Parathyroid adenoma (tissue), 2 donors: ENCODE data around the gene ADGRV1.

ENCODE experiments used
- H2AFZ ChIP-seq: fragments of 300-600 bp; sonication (generic); one replicate; pipeline ENCODE4 v1.7.0; 2017; ENCODE audit warnings: antibody characterized with exemption, mild to moderate bottlenecking
- H3K27ac ChIP-seq: fragments of 300-600 bp; sonication (generic); one replicate; pipeline ENCODE4 v1.7.0; 2017
- H3K27me3 ChIP-seq: fragments of 300-600 bp; sonication (generic); one replicate; pipeline ENCODE4 v1.7.0; 2017; ENCODE audit warnings: low read length; ENCODE audit not compliant: control insufficient read depth, insufficient read depth
- H3K36me3 ChIP-seq: fragments of 300-600 bp; sonication (generic); one replicate; pipeline ENCODE4 v1.7.0; 2017; ENCODE audit warnings: low read length; ENCODE audit not compliant: control insufficient read depth, insufficient read depth
- H3K4me1 ChIP-seq: fragments of 300-600 bp; sonication (generic); one replicate; pipeline ENCODE4 v1.7.0; 2017; ENCODE audit warnings: control low read depth
- H3K4me2 ChIP-seq: fragments of 300-600 bp; sonication (generic); one replicate; pipeline ENCODE4 v1.7.0; 2017; ENCODE audit warnings: low read length
- H3K4me3 ChIP-seq: fragments of 300-600 bp; sonication (generic); one replicate; pipeline ENCODE4 v1.7.0; 2017; ENCODE audit warnings: low read depth, low read length
- H3K79me2 ChIP-seq: fragments of 300-600 bp; sonication (generic); one replicate; pipeline ENCODE4 v1.7.0; 2017; ENCODE audit warnings: control low read depth
- H3K9ac ChIP-seq: fragments of 300-600 bp; sonication (generic); one replicate; pipeline ENCODE4 v1.7.0; 2017; ENCODE audit warnings: mild to moderate bottlenecking
- H3K9me3 ChIP-seq: fragments of 300-600 bp; sonication (generic); one replicate; pipeline ENCODE4 v1.7.0; 2017; ENCODE audit warnings: low read length; ENCODE audit not compliant: control insufficient read depth
- CTCF ChIP-seq: fragments of 300-600 bp; sonication (generic); IDR thresholded peaks from one replicate; pipeline ENCODE4 v1.7.0; 2017; ENCODE audit warnings: antibody characterized with exemption, mild to moderate bottlenecking
- donor health status: primary hyperparathyroidism.

The ADGRV1 gene

DNA sequence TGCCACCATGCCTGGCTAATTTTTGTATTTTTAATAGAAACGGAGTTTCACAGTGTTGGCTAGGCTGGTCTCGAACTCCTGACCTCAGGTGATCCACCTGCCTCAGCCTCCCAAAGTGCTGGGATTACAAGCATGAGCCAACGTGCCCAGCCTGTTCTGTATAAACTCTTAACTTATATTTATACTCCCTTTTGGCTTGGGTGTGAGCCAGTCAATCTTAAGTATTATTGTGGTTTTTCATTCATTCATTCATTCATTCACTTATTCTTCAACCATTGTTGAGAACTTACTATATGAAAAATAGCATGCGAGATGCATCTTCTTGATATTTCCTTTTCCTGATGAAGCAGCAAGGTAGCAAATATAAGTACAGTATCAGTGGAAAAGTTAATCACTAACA is 132.9 kb downstream of the ADGRV1 start:
- Histone ChIP-seq H3K27ac (no peak overlapping the region), H3K9ac (no peak overlapping the region), H3K9me3 (no peaks in the 10 kb centered on the region), H3K27me3 (no peaks in the 10 kb centered on the region), H3K4me3 (no peak overlapping the region), H3K4me2 (no peak overlapping the region), H3K36me3 (no peaks in the 10 kb centered on the region), H3K79me2 (no peaks in the 10 kb centered on the region), H2AFZ (no peak overlapping the region), H3K4me1 (no peaks in the 10 kb centered on the region)
- no peak for TF ChIP-seq CTCF

GRCh38 chr5:90696153-90696552 is 137.6 kb downstream of the ADGRV1 start:
- H3K27ac ChIP-seq, result no peak overlapping the region
- no peaks in the 10 kb centered on the region for H3K36me3 ChIP-seq
- H2AFZ ChIP-seq, result no peak overlapping the region
- no peaks in the 10 kb centered on the region for H3K4me1 ChIP-seq
- no peak overlapping the region for H3K4me2 ChIP-seq
- H3K27me3 ChIP-seq, result no peaks in the 10 kb centered on the region
- H3K9me3 ChIP-seq, result no peaks in the 10 kb centered on the region
- no peaks in the 10 kb centered on the region for H3K79me2 ChIP-seq
- no peak overlapping the region for H3K4me3 ChIP-seq
- TF ChIP-seq CTCF, result no peak
- H3K9ac ChIP-seq, result no peak overlapping the region

- Histone ChIP-seq H3K9ac (no peak overlapping the region), H2AFZ (no peak overlapping the region), H3K36me3 (no peaks in the 10 kb centered on the region), H3K27ac (no peak overlapping the region), H3K4me2 (no peak overlapping the region), H3K4me1 (no peaks in the 10 kb centered on the region), H3K79me2 (no peaks in the 10 kb centered on the region), H3K27me3 (no peaks in the 10 kb centered on the region), H3K4me3 (no peak overlapping the region), H3K9me3 (no peaks in the 10 kb centered on the region)
- TF ChIP-seq CTCF, result no peak
Measured at GRCh38 chr5:90700299-90700698, 141.7 kb downstream of the ADGRV1 start.

- Histone ChIP-seq H3K4me1 (no peaks in the 10 kb centered on the region), H3K4me3 (no peak overlapping the region), H3K36me3 (no peaks in the 10 kb centered on the region), H3K27me3 (no peaks in the 10 kb centered on the region), H2AFZ (no peak overlapping the region), H3K27ac (no peak overlapping the region), H3K79me2 (no peaks in the 10 kb centered on the region), H3K4me2 (no peak overlapping the region), H3K9me3 (no peaks in the 10 kb centered on the region), H3K9ac (no peak overlapping the region)
- TF ChIP-seq CTCF, result no peak
Measured at GRCh38 chr5:90703932-90704331, 145.3 kb downstream of the ADGRV1 start.

DNA sequence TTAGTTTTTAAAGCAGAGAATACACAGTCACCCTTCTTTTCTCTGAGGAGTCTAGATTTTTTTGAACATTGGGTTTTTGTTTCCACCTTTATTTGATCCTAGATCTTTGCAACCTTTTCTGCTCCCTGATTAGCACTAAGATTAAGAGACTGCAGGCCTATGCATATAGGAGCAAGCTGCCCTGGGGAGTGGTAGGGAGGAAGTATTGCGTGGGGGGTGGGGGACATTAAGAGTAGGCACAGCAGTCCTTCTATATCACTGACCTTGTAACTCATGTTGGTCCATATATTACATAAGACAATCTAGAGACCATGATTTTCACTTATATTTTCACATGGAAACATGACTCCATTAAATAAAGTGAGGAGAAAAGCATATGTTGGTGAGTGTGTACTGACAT is 149.1 kb downstream of the ADGRV1 start:
- Histone ChIP-seq H3K27ac (no peak overlapping the region), H3K36me3 (no peaks in the 10 kb centered on the region), H3K9ac (no peak overlapping the region), H3K27me3 (no peaks in the 10 kb centered on the region), H2AFZ (no peak overlapping the region), H3K4me1 (no peaks in the 10 kb centered on the region), H3K4me3 (no peak overlapping the region), H3K79me2 (no peaks in the 10 kb centered on the region), H3K9me3 (no peaks in the 10 kb centered on the region), H3K4me2 (no peak overlapping the region)
- no peak for TF ChIP-seq CTCF
